ENCODE data around the gene PLSCR2.

DNA sequence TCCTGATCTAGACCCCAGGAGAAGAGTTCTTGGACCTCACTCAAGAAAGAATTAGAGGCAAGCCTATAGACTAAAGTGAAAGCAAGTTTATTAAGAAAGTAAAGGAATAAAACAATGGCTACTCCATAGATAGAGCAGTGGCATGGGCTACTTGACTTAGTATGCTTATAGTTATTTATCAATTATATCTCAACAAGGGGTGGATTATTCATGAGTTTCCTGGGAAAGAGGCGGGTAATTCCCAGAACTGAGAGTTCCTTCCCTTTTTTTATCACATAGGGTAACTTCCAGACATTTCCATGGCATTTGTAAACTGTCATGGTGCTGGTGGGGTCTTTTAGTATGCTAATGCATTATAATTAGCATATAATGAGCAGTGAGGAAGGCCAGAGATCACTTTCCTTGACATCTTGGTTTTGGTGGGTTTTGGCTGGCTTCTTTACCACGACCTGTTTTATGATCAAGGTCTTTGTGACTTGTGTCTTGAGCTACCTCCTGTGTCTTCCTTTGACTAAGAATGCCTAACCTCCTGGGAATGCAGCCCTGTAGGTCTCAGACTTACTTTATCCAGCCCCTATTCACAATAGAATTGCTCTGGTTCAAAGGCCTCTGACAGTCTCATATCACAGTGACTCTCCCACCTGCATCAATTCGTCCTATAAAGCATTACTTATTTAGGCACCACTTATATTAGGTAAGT is 35.3 kb upstream of the PLSCR2 start:
- TF ChIP-seq, protein P1, sequence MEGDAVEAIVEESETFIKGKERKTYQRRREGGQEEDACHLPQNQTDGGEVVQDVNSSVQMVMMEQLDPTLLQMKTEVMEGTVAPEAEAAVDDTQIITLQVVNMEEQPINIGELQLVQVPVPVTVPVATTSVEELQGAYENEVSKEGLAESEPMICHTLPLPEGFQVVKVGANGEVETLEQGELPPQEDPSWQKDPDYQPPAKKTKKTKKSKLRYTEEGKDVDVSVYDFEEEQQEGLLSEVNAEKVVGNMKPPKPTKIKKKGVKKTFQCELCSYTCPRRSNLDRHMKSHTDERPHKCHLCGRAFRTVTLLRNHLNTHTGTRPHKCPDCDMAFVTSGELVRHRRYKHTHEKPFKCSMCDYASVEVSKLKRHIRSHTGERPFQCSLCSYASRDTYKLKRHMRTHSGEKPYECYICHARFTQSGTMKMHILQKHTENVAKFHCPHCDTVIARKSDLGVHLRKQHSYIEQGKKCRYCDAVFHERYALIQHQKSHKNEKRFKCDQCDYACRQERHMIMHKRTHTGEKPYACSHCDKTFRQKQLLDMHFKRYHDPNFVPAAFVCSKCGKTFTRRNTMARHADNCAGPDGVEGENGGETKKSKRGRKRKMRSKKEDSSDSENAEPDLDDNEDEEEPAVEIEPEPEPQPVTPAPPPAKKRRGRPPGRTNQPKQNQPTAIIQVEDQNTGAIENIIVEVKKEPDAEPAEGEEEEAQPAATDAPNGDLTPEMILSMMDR (conservative IDR thresholded peaks at IDR 0.05; ENCODE audit: low read depth, low read length): no peak
- TF ChIP-seq EZH2 (IDR thresholded peaks at IDR 0.05; ENCODE audit: borderline replicate concordance, low read depth, low read length, poor library complexity, severe bottlenecking): no peak
